Activated CD8-positive, alpha-beta memory T cell treated with anti-CD3 and anti-CD28 coated beads, Interleukin-2, amount 50 U/mL, for 1 hour (primary cell): ENCODE data around the gene ATP5MK.
A peak's percentile ranks its signal among the peaks of the same experiment; 100 is the strongest.
"Not testable (repeated sequence)": the region's sequence is repeated elsewhere in the genome, so short reads cannot be mapped to it uniquely, and the experiment has no call there.

Experiments
- DNase-seq: peaks from one replicate; pipeline ENCODE4 v3.0.0-alpha.2; 2020; ENCODE audit errors: extremely low read depth

The ATP5MK gene

GRCh38 chr10:103396067-103396788, at the start of gene ATP5MK, which contains the start of gene PDCD11:
ATP5MK (minus strand) TSS chr10:103396475; CDS start chr10:103392457, 4,018 bp downstream.
PDCD11 (plus strand) TSS chr10:103396626; CDS start chr10:103398427, 1,801 bp downstream.
- DNase-seq = peak; percentile 84

- DNase-seq = no peak
These were observed 49.1 kb upstream of the ATP5MK start for GRCh38 chr10:103445366-103445765.

- DNase-seq = no peak
These were observed 48.2 kb upstream of the ATP5MK start for GRCh38 chr10:103444478-103444877.

GRCh38 chr10:103443475-103444185, 47.4 kb upstream of the ATP5MK start:
- no peak for DNase-seq

- no peak for DNase-seq
These were observed 45.8 kb upstream of the ATP5MK start for GRCh38 chr10:103442031-103442461.

GRCh38 chr10:103441611-103442010, 45.3 kb upstream of the ATP5MK start:
- DNase-seq = no peak

GRCh38 chr10:103441206-103441605, 44.9 kb upstream of the ATP5MK start:
- no peak for DNase-seq

GRCh38 chr10:103440416-103440815, 44.1 kb upstream of the ATP5MK start:
- no peak for DNase-seq

- no peak for DNase-seq
These were observed 43.5 kb upstream of the ATP5MK start for GRCh38 chr10:103439776-103440175.

GRCh38 chr10:103433858-103434257, 37.6 kb upstream of the ATP5MK start:
- no peak for DNase-seq

- DNase-seq = no peak
These were observed 35.6 kb upstream of the ATP5MK start for GRCh38 chr10:103431902-103432301.

- DNase-seq = no peak
These were observed 33.4 kb upstream of the ATP5MK start for GRCh38 chr10:103429647-103430046.

- no peak for DNase-seq
These were observed 32.8 kb upstream of the ATP5MK start for GRCh38 chr10:103428989-103429643.

- DNase-seq = no peak
These were observed 31.6 kb upstream of the ATP5MK start for GRCh38 chr10:103427866-103428265.

- DNase-seq = no peak
These were observed 27.5 kb upstream of the ATP5MK start for GRCh38 chr10:103423748-103424147.

GRCh38 chr10:103419101-103419500, 22.8 kb upstream of the ATP5MK start:
- DNase-seq = no peak

- DNase-seq = no peak
These were observed 21.3 kb upstream of the ATP5MK start for GRCh38 chr10:103417601-103418000.

GRCh38 chr10:103417148-103417469, 20.8 kb upstream of the ATP5MK start:
- DNase-seq = not testable (repeated sequence)

GRCh38 chr10:103416436-103417147, 20.3 kb upstream of the ATP5MK start:
- DNase-seq = peak; percentile 16

GRCh38 chr10:103415581-103415980, 19.3 kb upstream of the ATP5MK start:
- no peak for DNase-seq

GRCh38 chr10:103413564-103413963, 17.3 kb upstream of the ATP5MK start:
- no peak for DNase-seq

GRCh38 chr10:103397191-103397825, 1.0 kb upstream of the ATP5MK start:
- no peak for DNase-seq
